HepG2 (cell line): ENCODE data around the gene CREB1. TPM values are rescaled to one million over a fixed set of nuclear protein-coding genes. Genes with fewer than 3 reads are reported as not detected.

Experiments
- CCAR2 ChIP-seq: fragments of 200-400 bp; formaldehyde crosslinking; optimal IDR thresholded peaks from 2 replicates; pipeline ENCODE3; 2018; ENCODE audit warnings: low read depth, mild to moderate bottlenecking, low read length, moderate library complexity
- HHEX ChIP-seq: IDR thresholded peaks from 2 replicates; pipeline ENCODE4 v1.6.1; 2016; ENCODE audit warnings: control low read depth
- MAFG ChIP-seq: sonication (generic); formaldehyde crosslinking; IDR thresholded peaks from 2 replicates; pipeline ENCODE4 v1.5.1; 2020; ENCODE audit warnings: mild to moderate bottlenecking, missing genetic modification reagents
- PHB2 ChIP-seq: fragments of 450-650 bp; IDR thresholded peaks from 2 replicates; pipeline ENCODE4 v1.6.1; 2018; ENCODE audit not compliant: partially characterized antibody
- PHF20 ChIP-seq: sonication (generic); formaldehyde crosslinking; IDR thresholded peaks from 2 replicates; pipeline ENCODE4 v1.5.0; 2020; ENCODE audit warnings: mild to moderate bottlenecking, missing genetic modification reagents
- PTBP1 ChIP-seq: fragments of 200-400 bp; formaldehyde crosslinking; IDR thresholded peaks from 2 replicates; pipeline ENCODE4 v1.6.1; 2018; ENCODE audit warnings: low read length, low read depth; ENCODE audit not compliant: poor library complexity, severe bottlenecking
- SMC3 ChIP-seq: IDR thresholded peaks from 2 replicates; pipeline ENCODE4 v1.6.1; 2011; ENCODE audit warnings: low read length, improper control_type of control experiment
- SRY ChIP-seq: sonication (generic); formaldehyde crosslinking; IDR thresholded peaks from 2 replicates; pipeline ENCODE4 v1.8.0; 2022; ENCODE audit warnings: mild to moderate bottlenecking, missing genetic modification reagents
- TEAD2 ChIP-seq: sonication (generic); formaldehyde crosslinking; IDR thresholded peaks from 2 replicates; pipeline ENCODE4 v1.9.0; 2021; ENCODE audit warnings: missing genetic modification reagents
- TOE1 ChIP-seq: sonication (generic); formaldehyde crosslinking; IDR thresholded peaks from 2 replicates; pipeline ENCODE4 v1.4.0; 2020; ENCODE audit warnings: mild to moderate bottlenecking, missing genetic modification reagents
- ZBTB42 ChIP-seq: sonication (generic); formaldehyde crosslinking; IDR thresholded peaks from 2 replicates; pipeline ENCODE4 v1.5.0; 2020; ENCODE audit warnings: mild to moderate bottlenecking, missing genetic modification reagents
- ZIK1 ChIP-seq: sonication (generic); formaldehyde crosslinking; IDR thresholded peaks from 2 replicates; pipeline ENCODE4 v1.5.0; 2020; ENCODE audit warnings: mild to moderate bottlenecking, low read depth, missing genetic modification reagents, borderline replicate concordance
- ZNF224 ChIP-seq: sonication (generic); formaldehyde crosslinking; IDR thresholded peaks from 2 replicates; pipeline ENCODE4 v1.5.0; 2020; ENCODE audit warnings: mild to moderate bottlenecking, missing genetic modification reagents
- ZNF225 ChIP-seq: sonication (generic); formaldehyde crosslinking; IDR thresholded peaks from 2 replicates; pipeline ENCODE4 v1.4.0; 2020; ENCODE audit warnings: mild to moderate bottlenecking, missing genetic modification reagents
- ZNF230 ChIP-seq: sonication (generic); formaldehyde crosslinking; IDR thresholded peaks from 2 replicates; pipeline ENCODE4 v1.4.0; 2020; ENCODE audit warnings: mild to moderate bottlenecking, missing genetic modification reagents
- ZNF34 ChIP-seq: sonication (generic); formaldehyde crosslinking; IDR thresholded peaks from 2 replicates; pipeline ENCODE4 v1.4.0; 2020; ENCODE audit warnings: mild to moderate bottlenecking, missing genetic modification reagents, borderline replicate concordance
- ZNF709 ChIP-seq: sonication (generic); formaldehyde crosslinking; IDR thresholded peaks from 2 replicates; pipeline ENCODE4 v1.5.0; 2020; ENCODE audit warnings: mild to moderate bottlenecking, missing genetic modification reagents
- ZNF788 ChIP-seq: sonication (generic); formaldehyde crosslinking; IDR thresholded peaks from 2 replicates; pipeline ENCODE4 v1.5.0; 2020; ENCODE audit warnings: mild to moderate bottlenecking, missing genetic modification reagents, borderline replicate concordance
- polyA plus RNA-seq, 8 experiments: library from polyadenylated mRNA; depleted of rRNA in 3 of 8; stranded (reverse) in 7 of 8; unstranded in 1 of 8; fragments of >200 nt; fragmentation: Illumina TruSeq in 4 of 8; extraction: Trizol in 4 of 8; gene quantifications; 2 replicates each; pipeline versions ENCODE4 v1.2.1 to v1.2.3, GENCODE V29; 2011 to 2016; ENCODE audit warnings: low read depth in 4 of 8, missing spikeins in 1 of 8, mixed read lengths in 1 of 8; ENCODE audit not compliant: insufficient read depth in 1 of 8
- total RNA-seq, 5 experiments: library from RNA; depleted of rRNA; stranded (reverse); fragments of >200 nt; fragmentation: Illumina TruSeq; extraction: Trizol; gene quantifications; 2 replicates each; pipeline ENCODE4 v1.2.3, GENCODE V29; 2016; ENCODE audit warnings: low read depth in 1 of 5
- TF ChIP-seq, protein P1 (sequence below): IDR thresholded peaks from 2 replicates; pipeline ENCODE4 v1.6.1; 2016; ENCODE audit warnings: low read depth, control low read depth
- TF ChIP-seq, protein P2 (sequence below): sonication (generic); formaldehyde crosslinking; IDR thresholded peaks from 2 replicates; pipeline ENCODE4 v1.4.0; 2020; ENCODE audit warnings: missing genetic modification reagents
- TF ChIP-seq, protein P3 (sequence below): sonication (generic); formaldehyde crosslinking; IDR thresholded peaks from 2 replicates; pipeline ENCODE4 v1.8.1; 2023; ENCODE audit warnings: missing genetic modification reagents, mild to moderate bottlenecking, borderline replicate concordance
- TF ChIP-seq, protein P4 (sequence below): sonication (generic); formaldehyde crosslinking; conservative IDR thresholded peaks from 2 replicates; pipeline ENCODE4 v1.4.0; 2020; ENCODE audit warnings: missing genetic modification reagents

CREB1 gene
- total and polyA plus RNA-seq, 2 of the 13 experiments (the other 11 are each of a cell fraction or from before 2014, with no cell fraction given) = 51.8 to 51.9 TPM

- TF ChIP-seq ZNF788 (CRISPR knock-in tag) (peak; percentile 67; the same call in 1 of the 2 replicates), ZNF34 (peak; percentile 99), MAFG (CRISPR knock-in tag) (peak; percentile 34; the same call in 1 of the 2 replicates), ZIK1 (CRISPR knock-in tag) (peak; percentile 88), ZBTB42 (CRISPR knock-in tag) (no peak), PTBP1 (no peak), SRY (no peak), ZNF709 (CRISPR knock-in tag) (no peak; the same call in 1 of the 2 replicates), HHEX (CRISPR knock-in tag) (no peak), PHB2 (no peak), CCAR2 (peak; percentile 45), ZNF224 (peak; percentile 86), TOE1 (CRISPR knock-in tag) (no peak; the same call in 1 of the 2 replicates), ZNF230 (CRISPR knock-in tag) (peak; percentile 98), PHF20 (CRISPR knock-in tag) (peak; percentile 58), ZNF225 (CRISPR knock-in tag) (peak; percentile 75), TEAD2 (CRISPR knock-in tag) (0 out of 2 replicates have a peak, but pooled peaks have one; percentile 14), SMC3 (no peak)
- TF ChIP-seq, protein P1, sequence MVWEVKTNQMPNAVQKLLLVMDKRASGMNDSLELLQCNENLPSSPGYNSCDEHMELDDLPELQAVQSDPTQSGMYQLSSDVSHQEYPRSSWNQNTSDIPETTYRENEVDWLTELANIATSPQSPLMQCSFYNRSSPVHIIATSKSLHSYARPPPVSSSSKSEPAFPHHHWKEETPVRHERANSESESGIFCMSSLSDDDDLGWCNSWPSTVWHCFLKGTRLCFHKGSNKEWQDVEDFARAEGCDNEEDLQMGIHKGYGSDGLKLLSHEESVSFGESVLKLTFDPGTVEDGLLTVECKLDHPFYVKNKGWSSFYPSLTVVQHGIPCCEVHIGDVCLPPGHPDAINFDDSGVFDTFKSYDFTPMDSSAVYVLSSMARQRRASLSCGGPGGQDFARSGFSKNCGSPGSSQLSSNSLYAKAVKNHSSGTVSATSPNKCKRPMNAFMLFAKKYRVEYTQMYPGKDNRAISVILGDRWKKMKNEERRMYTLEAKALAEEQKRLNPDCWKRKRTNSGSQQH = peak; percentile 90
- TF ChIP-seq, protein P2, sequence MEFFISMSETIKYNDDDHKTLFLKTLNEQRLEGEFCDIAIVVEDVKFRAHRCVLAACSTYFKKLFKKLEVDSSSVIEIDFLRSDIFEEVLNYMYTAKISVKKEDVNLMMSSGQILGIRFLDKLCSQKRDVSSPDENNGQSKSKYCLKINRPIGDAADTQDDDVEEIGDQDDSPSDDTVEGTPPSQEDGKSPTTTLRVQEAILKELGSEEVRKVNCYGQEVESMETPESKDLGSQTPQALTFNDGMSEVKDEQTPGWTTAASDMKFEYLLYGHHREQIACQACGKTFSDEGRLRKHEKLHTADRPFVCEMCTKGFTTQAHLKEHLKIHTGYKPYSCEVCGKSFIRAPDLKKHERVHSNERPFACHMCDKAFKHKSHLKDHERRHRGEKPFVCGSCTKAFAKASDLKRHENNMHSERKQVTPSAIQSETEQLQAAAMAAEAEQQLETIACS (CRISPR knock-in tag) = no peak; the same call in 1 of the 2 replicates
- TF ChIP-seq, protein P3, sequence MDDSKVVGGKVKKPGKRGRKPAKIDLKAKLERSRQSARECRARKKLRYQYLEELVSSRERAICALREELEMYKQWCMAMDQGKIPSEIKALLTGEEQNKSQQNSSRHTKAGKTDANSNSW (CRISPR knock-in tag) = no peak
- TF ChIP-seq, protein P4, sequence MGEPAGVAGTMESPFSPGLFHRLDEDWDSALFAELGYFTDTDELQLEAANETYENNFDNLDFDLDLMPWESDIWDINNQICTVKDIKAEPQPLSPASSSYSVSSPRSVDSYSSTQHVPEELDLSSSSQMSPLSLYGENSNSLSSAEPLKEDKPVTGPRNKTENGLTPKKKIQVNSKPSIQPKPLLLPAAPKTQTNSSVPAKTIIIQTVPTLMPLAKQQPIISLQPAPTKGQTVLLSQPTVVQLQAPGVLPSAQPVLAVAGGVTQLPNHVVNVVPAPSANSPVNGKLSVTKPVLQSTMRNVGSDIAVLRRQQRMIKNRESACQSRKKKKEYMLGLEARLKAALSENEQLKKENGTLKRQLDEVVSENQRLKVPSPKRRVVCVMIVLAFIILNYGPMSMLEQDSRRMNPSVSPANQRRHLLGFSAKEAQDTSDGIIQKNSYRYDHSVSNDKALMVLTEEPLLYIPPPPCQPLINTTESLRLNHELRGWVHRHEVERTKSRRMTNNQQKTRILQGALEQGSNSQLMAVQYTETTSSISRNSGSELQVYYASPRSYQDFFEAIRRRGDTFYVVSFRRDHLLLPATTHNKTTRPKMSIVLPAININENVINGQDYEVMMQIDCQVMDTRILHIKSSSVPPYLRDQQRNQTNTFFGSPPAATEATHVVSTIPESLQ (CRISPR knock-in tag) = 0 out of 2 replicates have a peak, but pooled peaks have one; percentile 79
These were observed at the start of gene CREB1 (continued) for GRCh38 chr2:207529330-207530159.
